ENCODE data around the gene CATSPERZ. TPM values are rescaled to one million over a fixed set of nuclear protein-coding genes. Genes with fewer than 3 reads are reported as not detected.

CATSPERZ gene
- total and polyA plus RNA-seq, 9 of the 15 experiments (the other 6 are each of a cell fraction or from before 2014, with no cell fraction given): 0.86 to 8.5 (median 3.5) TPM

GRCh38 chr11:64251016-64251752 lies 49.0 kb upstream of the CATSPERZ start, which contains the start of gene PLCB3 (continued):
- TF ChIP-seq ZNF518B (CRISPR knock-in tag; IDR thresholded peaks at IDR 0.05): no peak
- TF ChIP-seq ZBTB2 (IDR thresholded peaks at IDR 0.05): 0 out of 2 replicates have a peak, but pooled peaks have one; percentile 40
- TF ChIP-seq ZFP36 (IDR thresholded peaks at IDR 0.05; ENCODE audit: low read depth, low read length, partially characterized antibody): no peak
- peak; percentile 82 for TF ChIP-seq PRDM10 (IDR thresholded peaks at IDR 0.05; ENCODE audit: partially characterized antibody)
- no peak for TF ChIP-seq KLF1 (tag; IDR thresholded peaks at IDR 0.05)
- no peak for TF ChIP-seq KLF10 (CRISPR knock-in tag; IDR thresholded peaks at IDR 0.05)
- TF ChIP-seq ARID1B (IDR thresholded peaks at IDR 0.05): no peak
- TF ChIP-seq RFX1 (IDR thresholded peaks at IDR 0.05): no peak
- TF ChIP-seq NBN (IDR thresholded peaks at IDR 0.05; ENCODE audit: low read depth): no peak
- no peak for TF ChIP-seq NFXL1 (CRISPR knock-in tag; IDR thresholded peaks at IDR 0.05)
- no peak for TF ChIP-seq CAMTA2 (CRISPR knock-in tag; conservative IDR thresholded peaks at IDR 0.05)
- no peak for TF ChIP-seq ILF3 (IDR thresholded peaks at IDR 0.05; ENCODE audit: borderline replicate concordance)
- TF ChIP-seq MEF2A (IDR thresholded peaks at IDR 0.05; ENCODE audit: control insufficient read depth, low read depth, low read length): 0 out of 2 replicates have a peak, but pooled peaks have one; percentile 22
- no peak for TF ChIP-seq ZNF217 (CRISPR knock-in tag; IDR thresholded peaks at IDR 0.05)
- no peak for TF ChIP-seq ATF3 (IDR thresholded peaks at IDR 0.05)
- TF ChIP-seq ATF3 (CRISPR knock-in tag; conservative IDR thresholded peaks at IDR 0.05): no peak
- TF ChIP-seq HNRNPLL (IDR thresholded peaks at IDR 0.05; ENCODE audit: low read depth, low read length, poor library complexity, severe bottlenecking): no peak
